Measurements from ENCODE around the gene RELA.
A peak's percentile ranks its signal among the peaks of the same experiment; 100 is the strongest.
"Not testable (repeated sequence)": the region's sequence is repeated elsewhere in the genome, so short reads cannot be mapped to it uniquely, and the experiment has no call there.

The RELA gene

DNA sequence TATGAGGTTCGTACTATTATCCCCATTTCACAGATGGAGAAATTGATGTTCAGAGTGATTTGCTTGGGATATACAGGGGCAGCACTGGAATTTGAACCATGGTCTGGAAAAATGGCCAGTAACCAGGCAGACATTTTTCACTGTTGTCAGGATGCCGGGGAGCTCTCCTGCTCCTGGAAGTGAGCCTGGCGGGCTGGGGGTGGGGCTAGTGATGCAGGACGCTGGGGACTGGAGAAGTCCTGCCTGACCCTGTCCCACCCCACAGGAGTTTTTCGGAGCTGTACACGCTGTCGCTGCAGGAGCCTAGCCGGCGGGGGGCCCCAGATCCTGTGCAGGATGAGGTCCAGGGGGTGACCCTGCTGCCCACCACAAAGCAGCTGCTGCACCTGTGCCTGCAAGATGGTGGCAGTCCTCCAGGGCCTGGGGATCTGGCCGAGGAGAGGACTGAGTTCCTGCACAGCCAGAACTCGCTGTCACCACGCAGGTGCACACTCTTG, 13.7 kb downstream of the RELA start:
- no peak for DNase-seq (ENCODE audit: low read depth)

DNA sequence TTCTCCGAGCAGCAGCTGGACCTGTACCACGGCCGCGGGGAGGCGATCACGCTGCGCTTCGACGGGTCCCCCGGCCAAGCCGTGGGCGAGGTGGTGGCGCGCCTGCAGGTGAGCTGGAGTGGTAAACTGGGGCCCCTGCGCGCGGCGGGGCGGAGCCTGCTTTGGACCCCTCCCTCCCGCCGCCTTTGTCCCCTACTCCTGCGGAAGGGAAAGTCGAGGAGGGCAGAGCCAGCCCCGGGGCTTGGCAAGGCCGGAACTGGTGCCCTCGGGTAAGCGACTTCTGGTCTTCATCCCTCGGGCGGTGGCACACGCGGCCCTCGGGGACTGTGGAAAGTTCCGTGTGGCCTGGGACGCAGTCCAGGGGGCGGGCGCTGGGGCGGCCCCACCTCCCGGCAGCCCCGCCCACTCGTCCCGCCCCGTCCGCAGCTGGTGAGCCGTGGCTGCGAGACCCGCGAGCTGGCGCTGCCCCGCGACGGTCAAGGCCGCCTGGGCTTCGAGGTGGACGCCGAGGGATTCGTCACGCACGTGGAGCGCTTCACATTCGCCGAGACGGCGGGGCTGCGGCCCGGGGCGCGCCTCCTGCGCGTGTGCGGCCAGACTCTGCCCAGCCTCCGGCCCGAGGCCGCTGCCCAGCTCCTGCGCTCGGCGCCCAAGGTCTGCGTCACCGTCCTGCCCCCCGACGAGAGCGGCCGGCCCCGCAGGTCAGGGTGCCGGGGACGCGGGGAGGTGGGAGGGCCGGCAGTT, 15.6 kb downstream of the RELA start:
- no peak for DNase-seq (ENCODE audit: low read depth)

DNA sequence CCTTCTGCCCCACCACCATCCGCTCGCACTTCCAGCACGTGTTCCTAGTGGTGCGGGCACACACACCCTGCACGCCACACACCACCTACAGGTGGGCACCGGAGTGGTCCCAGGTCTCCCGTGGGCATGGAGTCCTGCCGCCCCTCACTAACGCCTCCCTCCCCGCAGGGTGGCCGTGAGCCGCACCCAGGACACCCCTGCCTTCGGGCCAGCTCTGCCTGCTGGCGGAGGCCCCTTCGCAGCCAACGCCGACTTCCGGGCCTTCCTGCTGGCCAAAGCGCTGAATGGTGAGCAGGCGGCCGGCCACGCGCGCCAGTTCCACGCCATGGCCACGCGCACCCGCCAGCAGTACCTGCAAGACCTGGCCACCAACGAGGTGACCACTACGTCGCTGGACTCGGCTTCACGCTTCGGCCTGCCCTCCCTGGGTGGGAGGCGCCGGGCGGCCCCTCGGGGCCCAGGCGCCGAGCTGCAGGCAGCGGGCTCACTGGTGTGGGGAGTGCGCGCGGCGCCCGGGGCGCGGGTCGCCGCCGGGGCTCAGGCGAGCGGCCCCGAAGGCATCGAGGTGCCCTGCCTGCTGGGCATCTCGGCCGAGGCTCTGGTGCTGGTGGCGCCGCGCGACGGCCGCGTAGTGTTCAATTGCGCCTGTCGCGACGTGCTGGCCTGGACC, 16.3 kb downstream of the RELA start:
- no peak for DNase-seq (ENCODE audit: low read depth)

DNA sequence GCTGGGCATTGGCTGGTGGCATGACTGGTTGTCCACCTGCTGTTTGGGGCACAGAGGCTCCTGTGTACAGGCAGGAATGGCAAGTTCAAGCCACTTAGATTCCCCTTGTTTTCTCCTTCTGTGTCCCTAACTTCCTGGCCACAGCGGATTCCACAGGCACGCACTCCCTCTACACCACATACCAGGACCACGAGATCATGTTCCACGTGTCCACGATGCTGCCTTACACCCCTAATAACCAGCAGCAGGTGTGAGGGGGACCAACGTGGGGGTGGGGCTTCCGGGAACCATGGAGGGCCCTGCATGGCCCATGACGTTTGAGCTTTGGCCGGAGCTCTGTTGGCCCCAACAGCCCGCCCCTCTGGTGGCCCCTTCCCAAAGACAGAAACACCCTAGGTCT, 17.0 kb downstream of the RELA start:
- DNase-seq (ENCODE audit: low read depth) = no peak

DNA sequence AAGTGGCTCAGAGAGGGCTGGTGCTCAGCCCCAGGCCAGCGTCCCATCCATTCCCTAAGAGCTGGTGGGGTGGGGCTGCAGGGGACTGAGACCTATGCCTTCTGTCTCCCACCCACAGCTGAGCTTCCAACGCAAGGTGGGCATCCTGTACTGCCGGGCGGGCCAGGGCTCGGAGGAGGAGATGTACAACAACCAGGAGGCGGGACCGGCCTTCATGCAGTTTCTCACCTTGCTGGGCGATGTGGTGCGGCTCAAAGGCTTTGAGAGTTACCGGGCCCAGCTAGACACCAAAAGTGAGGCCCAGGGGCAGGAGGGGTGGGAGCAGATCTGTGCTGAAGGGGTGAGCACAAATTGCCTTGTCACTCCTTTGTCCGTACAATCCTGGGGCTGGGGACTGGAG, 17.9 kb downstream of the RELA start:
- DNase-seq (ENCODE audit: low read depth) = no peak

DNA sequence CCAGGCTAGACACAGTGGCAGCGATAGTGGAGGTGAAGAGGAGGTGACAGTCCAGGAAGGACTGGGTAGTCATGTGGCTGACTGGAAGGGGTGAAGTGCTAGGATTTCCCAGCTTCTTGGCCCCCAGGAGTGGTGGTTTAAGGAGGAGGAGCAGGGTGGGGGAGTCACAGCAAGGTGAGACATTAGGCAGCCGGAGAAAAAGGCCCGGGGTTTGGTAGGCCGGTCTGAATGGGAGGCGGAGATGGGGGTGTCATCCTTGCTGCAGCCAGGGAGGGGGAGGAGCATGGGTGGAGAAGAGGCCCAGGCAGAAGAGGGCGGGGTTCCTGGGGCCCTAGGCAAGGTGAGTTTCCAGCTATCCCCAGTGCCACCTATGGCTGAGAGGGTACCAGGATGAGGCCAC, 18.7 kb downstream of the RELA start:
- DNase-seq (ENCODE audit: low read depth) = no peak

DNA sequence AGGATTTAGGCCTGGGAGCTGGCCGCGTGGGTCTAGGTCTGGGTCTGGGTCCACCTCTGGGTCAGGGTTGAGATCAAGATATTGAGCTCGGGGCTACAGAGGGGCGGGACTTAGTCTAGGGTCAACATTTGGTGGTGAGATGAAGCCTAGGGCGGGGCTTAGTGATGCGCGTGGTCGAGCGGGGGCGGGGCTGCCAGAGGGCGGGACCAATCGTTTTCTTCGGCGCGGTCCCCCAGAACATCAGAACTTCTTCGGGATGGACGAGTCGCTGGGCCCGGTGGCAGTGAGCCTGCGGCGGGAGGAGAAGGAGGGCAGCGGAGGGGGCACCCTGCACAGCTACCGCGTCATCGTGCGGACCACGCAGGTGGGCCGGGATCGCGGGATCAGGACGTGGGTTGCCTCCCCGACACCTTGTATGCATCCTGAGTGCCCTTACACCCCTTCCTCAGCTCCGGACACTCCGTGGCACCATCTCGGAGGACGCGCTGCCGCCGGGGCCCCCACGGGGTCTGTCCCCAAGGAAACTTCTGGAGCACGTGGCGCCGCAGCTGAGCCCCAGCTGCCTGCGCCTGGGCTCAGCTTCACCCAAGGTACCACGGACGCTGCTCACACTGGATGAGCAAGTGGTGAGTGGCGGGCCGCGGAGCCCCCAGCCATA, 20.6 kb downstream of the RELA start:
- DNase-seq (ENCODE audit: low read depth) = no peak

DNA sequence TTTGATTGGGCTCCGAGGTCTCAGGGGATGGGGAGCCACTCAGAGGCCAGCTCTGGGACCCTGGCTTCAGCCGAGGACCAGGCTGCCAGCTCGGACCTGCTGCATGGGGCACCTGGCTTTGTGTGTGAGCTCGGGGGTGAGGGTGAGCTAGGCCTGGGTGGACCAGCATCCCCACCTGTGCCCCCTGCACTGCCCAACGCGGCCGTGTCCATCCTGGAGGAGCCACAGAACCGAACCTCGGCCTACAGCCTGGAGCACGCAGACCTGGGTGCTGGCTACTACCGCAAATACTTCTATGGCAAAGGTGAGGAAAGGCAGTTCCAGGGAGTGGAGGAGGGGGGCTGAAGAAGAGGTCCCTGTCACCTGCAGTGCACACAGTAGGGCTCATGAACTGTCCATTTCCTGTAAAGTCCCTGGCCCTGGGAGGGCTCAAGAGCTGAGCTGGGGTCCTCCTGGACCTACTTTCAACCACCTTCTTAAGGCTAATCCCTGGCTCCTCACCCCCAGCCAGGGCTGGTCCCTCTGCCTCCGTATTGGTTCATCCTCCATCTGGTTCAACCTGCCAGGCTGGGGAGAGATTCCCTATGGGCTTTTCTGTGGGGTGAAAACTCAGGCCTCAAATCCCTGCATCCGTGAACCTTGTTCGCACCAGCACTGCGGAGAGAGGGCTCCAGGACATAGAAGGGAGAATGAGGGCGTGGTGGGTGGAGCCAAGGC, 21.3 kb downstream of the RELA start:
- DNase-seq (ENCODE audit: low read depth) = no peak

DNA sequence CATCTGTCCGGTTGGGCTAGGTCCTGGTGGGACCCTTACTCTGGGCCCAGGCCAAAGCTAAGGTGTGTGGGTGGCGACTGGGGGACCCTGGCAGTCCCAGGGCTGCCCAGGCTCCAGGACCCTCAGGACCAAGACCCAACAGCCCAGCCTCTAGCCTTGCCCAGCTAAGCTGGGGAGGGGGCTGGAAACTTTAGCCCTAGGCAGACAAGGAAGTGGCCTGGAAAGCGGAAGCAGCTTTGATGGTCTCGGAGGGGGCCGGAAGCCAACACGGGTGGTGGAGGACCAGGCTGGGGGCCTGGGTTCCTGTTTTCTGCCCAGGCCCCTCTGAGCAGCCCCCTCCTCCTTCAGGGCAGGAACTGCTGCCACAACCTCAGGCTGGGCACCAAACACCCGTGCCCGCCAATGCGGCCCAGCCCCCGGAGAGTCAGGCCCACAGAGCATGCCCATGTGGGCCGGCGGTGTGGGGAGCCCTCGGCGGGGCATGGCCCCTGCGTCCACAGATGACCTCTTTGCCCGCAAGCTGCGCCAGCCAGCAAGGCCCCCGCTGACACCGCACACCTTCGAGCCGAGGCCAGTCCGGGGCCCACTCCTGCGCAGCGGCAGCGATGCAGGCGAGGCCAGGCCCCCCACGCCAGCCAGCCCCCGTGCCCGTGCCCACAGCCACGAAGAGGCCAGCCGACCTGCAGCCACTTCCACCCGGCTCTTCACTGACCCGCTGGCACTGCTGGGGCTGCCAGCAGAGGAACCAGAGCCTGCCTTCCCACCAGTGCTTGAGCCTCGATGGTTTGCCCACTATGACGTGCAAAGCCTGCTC, 22.0 kb downstream of the RELA start:
- no peak for DNase-seq (ENCODE audit: low read depth)

DNA sequence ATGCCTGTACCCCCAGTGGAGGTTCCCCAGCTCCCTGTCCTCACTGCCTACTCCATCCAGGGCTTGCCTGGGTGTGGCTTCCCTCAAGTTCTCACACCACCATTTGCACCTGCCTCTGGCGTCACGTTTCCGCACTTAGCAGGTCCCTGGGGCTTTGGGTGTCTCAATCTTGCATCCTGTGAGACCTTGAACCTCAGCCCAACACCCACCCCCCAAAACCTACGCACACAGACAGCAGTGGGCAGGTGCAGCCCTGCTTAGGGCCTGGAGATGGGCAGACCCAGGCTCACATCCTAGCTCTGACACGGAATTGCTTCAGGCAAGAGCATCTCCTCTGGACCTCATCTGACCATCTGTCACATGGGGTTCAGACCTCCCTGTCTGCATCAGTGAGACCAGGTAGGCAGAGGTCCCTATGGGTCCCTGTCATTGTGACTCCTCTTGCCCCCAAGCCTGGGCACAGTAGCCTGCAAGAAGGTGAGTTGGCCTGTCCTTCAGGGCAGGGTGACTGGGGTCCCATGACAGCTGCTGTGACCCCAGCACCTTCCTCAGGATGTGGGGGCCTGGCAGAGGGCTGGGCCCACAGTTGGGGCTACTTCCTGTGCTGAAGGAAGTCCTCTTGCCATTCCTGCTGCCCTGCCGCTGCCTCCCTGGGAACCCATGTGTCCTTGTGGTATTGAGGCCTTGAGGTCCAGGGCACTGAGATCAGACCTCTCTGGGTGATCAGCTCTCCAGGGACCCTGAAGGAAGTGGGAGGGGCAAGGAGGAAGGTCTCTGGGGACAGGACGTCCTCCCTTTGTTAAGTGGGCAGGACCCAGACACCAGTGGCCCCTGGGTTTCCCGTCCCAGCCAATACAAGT, 22.9 kb downstream of the RELA start:
- peak; percentile 33 for DNase-seq (ENCODE audit: low read depth)

DNA sequence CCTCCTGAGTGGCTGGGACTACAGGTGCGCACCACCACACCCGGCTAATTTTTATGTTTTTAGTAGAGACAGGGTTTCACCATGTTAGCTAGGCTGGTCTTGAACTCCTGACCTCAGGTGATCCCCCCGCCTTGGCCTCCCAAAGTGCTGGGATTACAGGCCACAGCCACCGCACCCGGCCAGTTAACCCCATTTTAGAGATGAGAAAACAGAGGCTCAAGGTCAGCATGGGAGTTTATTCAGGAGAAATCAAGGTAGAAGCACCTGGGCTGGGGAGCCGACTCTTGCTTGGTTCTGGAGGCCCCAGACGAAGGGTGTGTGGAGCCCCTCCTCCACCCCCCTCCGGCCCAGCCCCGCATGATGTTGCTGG, 23.5 kb downstream of the RELA start:
- DNase-seq (ENCODE audit: low read depth) = not testable (repeated sequence)

DNA sequence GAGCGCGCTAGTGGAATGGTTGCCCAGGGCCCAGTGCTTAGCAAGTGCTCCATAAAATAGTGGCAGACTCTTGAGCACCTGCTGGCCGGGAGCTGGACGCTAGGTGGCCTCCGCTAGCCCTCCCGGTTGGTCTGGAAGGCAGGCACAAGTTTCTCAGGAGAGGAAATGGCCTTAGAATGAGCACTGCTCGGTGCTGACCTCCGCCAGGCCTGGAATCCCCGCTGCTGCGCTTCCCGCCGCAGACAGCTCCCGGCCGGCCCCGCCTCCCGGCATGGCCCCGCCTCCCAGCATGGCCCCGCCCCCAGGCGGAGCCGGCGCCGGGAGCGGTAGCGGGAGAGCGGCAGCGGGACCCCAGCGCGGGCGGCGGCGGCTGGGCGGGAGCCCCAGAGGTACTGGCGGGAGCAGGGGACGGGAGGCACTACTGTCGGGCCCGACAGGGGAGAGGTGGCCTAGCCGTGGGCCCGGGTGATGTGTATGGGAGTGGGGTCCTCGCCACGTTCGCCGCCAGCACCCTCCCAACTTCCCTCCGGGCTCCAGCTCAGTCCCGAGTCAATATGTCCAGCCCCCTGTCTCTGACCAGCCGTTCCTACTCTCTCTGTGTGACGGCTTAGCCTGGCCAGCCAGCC, 24.8 kb downstream of the RELA start, which contains the start of gene SIPA1:
Gene SIPA1, plus strand, starts transcription at position 308 of the 626 bp plus-strand sequence. CDS start 2,821 bp downstream, outside the sequence.
- peak; percentile 62 for DNase-seq (ENCODE audit: low read depth)

DNA sequence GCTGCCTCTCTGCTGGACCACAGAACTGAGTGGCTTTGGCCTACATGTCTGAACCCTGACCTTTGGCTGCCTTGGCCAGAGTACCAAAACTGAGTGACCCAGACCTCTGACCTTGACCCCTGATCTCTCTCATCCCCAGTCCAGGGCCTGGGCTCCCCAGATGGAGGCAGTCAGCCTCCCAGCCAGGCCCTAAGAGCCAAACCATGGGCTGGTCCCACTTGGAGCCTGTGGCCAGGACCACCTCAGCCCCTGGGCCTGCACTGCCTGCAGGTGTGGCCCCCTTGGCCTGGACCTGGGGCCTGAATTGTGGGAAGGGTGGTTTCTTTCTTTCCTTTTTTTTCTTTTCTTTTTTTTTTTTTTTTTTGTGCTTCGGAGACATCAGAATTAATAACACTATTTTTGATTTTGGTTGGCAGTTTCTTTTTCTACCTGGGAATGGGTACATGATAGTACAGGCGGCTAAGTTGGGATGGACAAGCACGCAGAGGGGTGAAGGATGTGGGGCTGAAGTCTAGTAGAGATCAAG, 25.6 kb downstream of the RELA start:
- DNase-seq (ENCODE audit: low read depth) = no peak

DNA sequence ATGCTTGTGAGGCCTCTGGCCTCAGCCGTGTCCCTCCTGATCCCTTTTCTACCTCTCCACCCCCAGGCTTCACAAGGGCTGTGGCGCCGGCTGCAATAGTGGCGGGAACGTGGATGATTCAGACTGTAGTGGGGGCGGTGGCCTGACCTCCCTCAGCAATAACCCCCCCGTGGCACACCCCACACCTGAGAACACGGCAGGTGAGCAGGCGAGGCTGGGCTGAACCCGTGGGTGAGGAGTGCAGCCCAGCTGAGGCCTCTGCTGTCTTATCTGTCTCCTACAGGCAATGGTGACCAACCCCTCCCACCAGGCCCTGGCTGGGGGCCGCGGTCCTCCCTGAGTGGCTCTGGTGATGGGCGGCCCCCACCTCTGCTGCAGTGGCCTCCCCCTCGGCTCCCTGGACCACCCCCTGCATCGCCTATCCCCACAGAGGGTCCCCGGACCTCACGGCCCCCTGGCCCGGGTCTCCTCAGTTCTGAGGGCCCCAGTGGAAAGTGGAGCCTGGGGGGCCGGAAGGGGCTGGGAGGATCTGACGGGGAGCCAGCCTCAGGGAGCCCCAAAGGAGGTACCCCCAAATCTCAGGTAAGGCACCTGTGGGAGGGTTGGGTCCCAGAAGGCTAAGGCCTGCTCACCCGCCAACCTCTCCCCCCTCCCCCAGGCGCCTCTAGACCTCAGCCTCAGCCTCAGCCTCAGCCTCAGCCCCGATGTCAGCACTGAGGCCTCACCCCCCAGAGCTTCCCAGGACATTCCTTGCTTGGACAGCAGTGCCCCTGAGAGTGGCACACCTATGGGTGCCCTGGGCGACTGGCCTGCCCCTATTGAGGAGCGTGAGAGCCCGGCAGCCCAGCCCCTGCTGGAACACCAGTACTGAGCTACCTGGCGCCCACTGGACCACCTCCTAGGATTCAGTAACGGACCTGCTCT, 26.3 kb downstream of the RELA start:
- DNase-seq (ENCODE audit: low read depth) = no peak

DNA sequence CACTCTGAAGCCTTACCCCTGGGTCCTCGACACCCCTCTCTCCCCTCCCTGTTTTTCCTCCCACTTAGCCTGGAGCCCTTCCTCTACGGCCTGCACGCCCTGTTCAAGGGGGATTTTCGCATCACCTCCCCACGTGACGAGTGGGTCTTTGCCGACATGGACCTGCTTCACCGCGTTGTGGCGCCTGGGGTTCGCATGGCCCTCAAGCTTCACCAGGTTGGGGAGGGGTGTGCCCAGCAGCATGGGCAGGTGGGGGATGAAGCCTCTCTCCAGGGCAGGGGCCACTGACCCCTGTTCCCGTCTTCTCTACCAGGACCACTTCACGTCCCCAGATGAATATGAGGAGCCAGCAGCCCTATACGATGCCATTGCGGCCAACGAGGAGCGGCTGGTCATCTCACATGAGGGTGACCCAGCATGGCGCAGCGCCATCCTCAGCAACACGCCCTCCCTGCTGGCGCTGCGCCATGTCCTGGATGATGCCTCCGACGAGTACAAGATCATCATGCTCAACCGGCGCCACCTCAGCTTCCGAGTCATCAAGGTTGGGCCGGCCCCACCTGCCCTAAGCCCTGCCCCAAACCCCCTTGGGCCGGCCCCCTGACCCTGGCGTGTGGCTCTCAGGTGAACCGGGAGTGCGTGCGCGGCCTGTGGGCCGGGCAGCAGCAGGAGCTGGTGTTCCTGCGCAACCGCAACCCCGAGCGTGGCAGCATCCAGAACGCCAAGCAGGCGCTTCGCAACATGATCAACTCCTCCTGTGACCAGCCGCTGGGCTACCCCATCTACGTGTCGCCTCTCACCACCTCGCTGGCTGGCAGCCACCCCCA, 27.6 kb downstream of the RELA start:
- no peak for DNase-seq (ENCODE audit: low read depth)

DNA sequence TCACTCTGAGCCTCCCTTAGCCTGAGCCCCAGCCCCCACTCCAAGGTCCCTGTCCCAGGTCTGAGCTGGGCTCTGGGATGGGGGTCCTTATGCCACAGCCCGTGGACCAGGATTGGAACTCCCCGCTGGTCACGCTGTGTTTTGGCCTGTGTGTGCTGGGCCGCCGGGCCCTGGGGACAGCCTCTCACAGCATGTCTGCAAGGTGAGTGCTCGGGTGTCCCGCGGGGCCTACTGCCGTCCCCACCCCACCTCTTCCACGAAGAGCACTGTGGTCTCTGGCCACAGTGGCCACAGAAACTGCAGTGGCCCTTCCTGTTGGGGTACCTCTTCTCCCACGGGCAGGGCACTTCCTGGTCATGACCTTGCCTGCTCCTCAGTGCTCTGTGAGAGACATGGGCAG, 28.3 kb downstream of the RELA start:
- DNase-seq (ENCODE audit: low read depth) = no peak

DNA sequence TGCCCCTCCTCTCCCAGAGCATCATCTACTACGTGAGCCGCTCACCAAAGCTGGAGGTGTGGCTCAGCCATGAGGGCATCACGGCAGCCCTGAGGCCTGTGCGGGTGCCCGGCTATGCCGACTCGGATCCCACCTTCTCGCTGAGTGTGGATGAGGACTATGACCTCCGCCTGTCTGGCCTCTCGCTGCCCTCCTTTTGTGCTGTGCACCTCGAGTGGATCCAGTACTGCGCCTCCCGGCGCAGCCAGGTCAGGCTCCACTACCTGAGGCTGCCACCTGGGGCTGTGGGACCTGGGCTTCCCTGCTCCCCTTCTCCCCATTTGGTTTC, 28.6 kb downstream of the RELA start:
- no peak for DNase-seq (ENCODE audit: low read depth)
